TTC549 (cell line): ENCODE data around the gene TBCEL.
"Not testable (repeated sequence)": the region's sequence is repeated elsewhere in the genome, so short reads cannot be mapped to it uniquely, and the experiment has no call there.

ENCODE experiments used
- FAIRE-seq: peaks from 2 replicates; lab custom pipeline; 2012; peaks lifted over from hg19 to GRCh38; lab: Jason Lieb, UNC

TBCEL gene

GRCh38 chr11:121023848-121024751 lies at the start of gene TBCEL:
Gene TBCEL (plus strand): TSS chr11:121024102. CDS start chr11:121045691, 21,589 bp downstream.
- no peak for FAIRE-seq

- no peak for FAIRE-seq
Measured at GRCh38 chr11:120974466-120974865, 49.4 kb upstream of the TBCEL start.

GRCh38 chr11:120974965-120975364 lies 48.9 kb upstream of the TBCEL start:
- no peak for FAIRE-seq

GRCh38 chr11:120977266-120978137 lies 46.4 kb upstream of the TBCEL start:
- no peak for FAIRE-seq

- no peak for FAIRE-seq
Measured at GRCh38 chr11:120978701-120979100, 45.2 kb upstream of the TBCEL start.

- FAIRE-seq, result no peak
Measured at GRCh38 chr11:120985718-120986569, 38.0 kb upstream of the TBCEL start.

- no peak for FAIRE-seq
Measured at GRCh38 chr11:120988603-120989002, 35.3 kb upstream of the TBCEL start.

- FAIRE-seq, result no peak
Measured at GRCh38 chr11:120991830-120992686, 31.8 kb upstream of the TBCEL start.

GRCh38 chr11:120994091-120994859 lies 29.6 kb upstream of the TBCEL start:
- FAIRE-seq, result no peak

- no peak for FAIRE-seq
Measured at GRCh38 chr11:120995184-120995583, 28.7 kb upstream of the TBCEL start.

- no peak for FAIRE-seq
Measured at GRCh38 chr11:120996973-120997372, 26.9 kb upstream of the TBCEL start.

- FAIRE-seq, result no peak
Measured at GRCh38 chr11:120998581-120998980, 25.3 kb upstream of the TBCEL start.

GRCh38 chr11:121004206-121004840 lies 19.6 kb upstream of the TBCEL start:
- FAIRE-seq, result no peak

GRCh38 chr11:121006922-121007321 lies 17.0 kb upstream of the TBCEL start:
- FAIRE-seq, result no peak

- FAIRE-seq, result no peak
Measured at GRCh38 chr11:121008551-121008950, 15.4 kb upstream of the TBCEL start.

- FAIRE-seq, result no peak
Measured at GRCh38 chr11:121012091-121012490, 11.8 kb upstream of the TBCEL start.

- FAIRE-seq, result no peak
Measured at GRCh38 chr11:121018746-121019145, 5.2 kb upstream of the TBCEL start.

- FAIRE-seq, result not testable (repeated sequence)
Measured at GRCh38 chr11:121021718-121022117, 2.2 kb upstream of the TBCEL start.

- no peak for FAIRE-seq
Measured at GRCh38 chr11:121024989-121025388, 1.1 kb downstream of the TBCEL start.

- FAIRE-seq, result no peak
Measured at GRCh38 chr11:121029153-121029552, 5.3 kb downstream of the TBCEL start.
